HG03066 (cell line): Measurements from ENCODE around the gene VSIG10L2.
"Not testable (repeated sequence)": the region's sequence is repeated elsewhere in the genome, so short reads cannot be mapped to it uniquely, and the experiment has no call there.

Experiments used
- ATAC-seq: cut with Tn5 transposase; IDR thresholded peaks from one replicate; pipeline ENCODE4 v1.9.1; 2021; ENCODE audit warnings: low read depth; ENCODE audit not compliant: unreplicated experiment

Gene VSIG10L2

GRCh38 chr11:125945797-125946520, at the start of gene VSIG10L2:
Gene VSIG10L2, plus strand, starts transcription at chr11:125946044. Its CDS starts 12 bp downstream, at chr11:125946056.
- ATAC-seq, result no peak

- no peak for ATAC-seq
Observed at GRCh38 chr11:125901872-125902271, 44.0 kb upstream of the VSIG10L2 start.

- peak; percentile 21 for ATAC-seq
Observed at GRCh38 chr11:125902277-125902926, 43.4 kb upstream of the VSIG10L2 start.

GRCh38 chr11:125902927-125903710, 42.7 kb upstream of the VSIG10L2 start, which contains the start of gene PUS3:
Gene PUS3, minus strand, starts transcription at chr11:125903206. Its CDS starts 6,922 bp downstream, at chr11:125896284.
- peak; percentile 96 for ATAC-seq

- ATAC-seq, result no peak
Observed at GRCh38 chr11:125903711-125904659, 41.9 kb upstream of the VSIG10L2 start, which contains the start of gene DDX25. Gene DDX25, plus strand, starts transcription at chr11:125904508. Its CDS starts 10 bp downstream, at chr11:125904518.

GRCh38 chr11:125904678-125905077, 41.2 kb upstream of the VSIG10L2 start:
- no peak for ATAC-seq

GRCh38 chr11:125910226-125910849, 35.5 kb upstream of the VSIG10L2 start:
- no peak for ATAC-seq

GRCh38 chr11:125914601-125915000, 31.2 kb upstream of the VSIG10L2 start:
- not testable (repeated sequence) for ATAC-seq

GRCh38 chr11:125916683-125917347, 29.0 kb upstream of the VSIG10L2 start:
- no peak for ATAC-seq

GRCh38 chr11:125918140-125918840, 27.6 kb upstream of the VSIG10L2 start:
- ATAC-seq, result no peak

- ATAC-seq, result no peak
Observed at GRCh38 chr11:125921042-125921441, 24.8 kb upstream of the VSIG10L2 start.

GRCh38 chr11:125922156-125922555, 23.7 kb upstream of the VSIG10L2 start:
- ATAC-seq, result no peak

- no peak for ATAC-seq
Observed at GRCh38 chr11:125923012-125923579, 22.7 kb upstream of the VSIG10L2 start.

GRCh38 chr11:125923633-125924032, 22.2 kb upstream of the VSIG10L2 start:
- ATAC-seq, result no peak

- ATAC-seq, result no peak
Observed at GRCh38 chr11:125924384-125925007, 21.3 kb upstream of the VSIG10L2 start.

GRCh38 chr11:125925247-125925740, 20.6 kb upstream of the VSIG10L2 start:
- ATAC-seq, result no peak

GRCh38 chr11:125925804-125926203, 20.0 kb upstream of the VSIG10L2 start:
- ATAC-seq, result no peak
